ENCODE measurements around the gene LYSMD2. TPM values are rescaled to one million over a fixed set of nuclear protein-coding genes. Genes with fewer than 3 reads are reported as not detected.

The LYSMD2 gene
- total RNA-seq, 3 donors from 2014 or later (not counting 1 experiment from before 2014, with no cell fraction given) = 8.1 to 13.6 (median 8.6) TPM

- no peaks in the 10 kb centered on the region for H3K27me3 Mint-ChIP-seq (ENCODE audit: low read depth in 2 of 2)
- no peak for ATAC-seq
These were observed 33.4 kb upstream of the LYSMD2 start for GRCh38 chr15:51770902-51771301.

GRCh38 chr15:51768018-51768417 is 30.6 kb upstream of the LYSMD2 start:
- no peak overlapping the region for H3K4me3 ChIP-seq (ENCODE audit: low read length)
- intact Hi-C loops (cut with micrococcal nuclease) = no loop called here
- Mint-ChIP-seq H3K36me3 (no peaks in the 10 kb centered on the region), H3K4me1 (peaks cover 0 to 6% of the 10 kb centered on the region in 2 donors), H3K4me3 (no peak overlapping the region), H3K27ac (no peak overlapping the region), H3K9me3 (no peaks in the 10 kb centered on the region), H3K27me3 (ENCODE audit: low read depth in 2 of 2) (no peaks in the 10 kb centered on the region)
- no peaks in the 10 kb centered on the region for H3K9me3 ChIP-seq (ENCODE audit: control insufficient read depth, insufficient read depth, low read length)
- 44% methylated on average over 7 of the region's 9 CpGs for WGBS (ENCODE audit: insufficient coverage)
- DNase-seq (peak in 1 of 2 donors; percentile 49), ATAC-seq (no peak)
- H3K36me3 ChIP-seq (ENCODE audit: control insufficient read depth, insufficient read depth, low read length) = peaks cover 2% of the 10 kb centered on the region
- no peaks in the 10 kb centered on the region for H3K27me3 ChIP-seq (ENCODE audit: control insufficient read depth, insufficient read depth, low read length)
- no peak for TF ChIP-seq CTCF (IDR thresholded peaks at IDR 0.05)
- no peak overlapping the region for H3K27ac ChIP-seq (ENCODE audit: low read length)
- H3K4me1 ChIP-seq (ENCODE audit: control insufficient read depth, insufficient read depth, low read length) = peaks cover 6% of the 10 kb centered on the region

More at GRCh38 chr15:51770902-51771301, 33.4 kb upstream of the LYSMD2 start:
- intact Hi-C loops (cut with micrococcal nuclease) = no loop called here
- Histone ChIP-seq H3K27me3 (ENCODE audit: control insufficient read depth, insufficient read depth, low read length) (no peaks in the 10 kb centered on the region), H3K36me3 (ENCODE audit: control insufficient read depth, insufficient read depth, low read length) (peaks cover 2% of the 10 kb centered on the region), H3K4me1 (ENCODE audit: control insufficient read depth, insufficient read depth, low read length) (peaks cover 6% of the 10 kb centered on the region), H3K4me3 (ENCODE audit: low read length) (no peak overlapping the region), H3K9me3 (ENCODE audit: control insufficient read depth, insufficient read depth, low read length) (no peaks in the 10 kb centered on the region), H3K27ac (ENCODE audit: low read length) (no peak overlapping the region)
- no peak for TF ChIP-seq CTCF (IDR thresholded peaks at IDR 0.05)
- no peak for DNase-seq
- Mint-ChIP-seq H3K36me3 (no peaks in the 10 kb centered on the region), H3K27ac (no peak overlapping the region), H3K4me3 (no peak overlapping the region), H3K9me3 (no peaks in the 10 kb centered on the region), H3K4me1 (peaks cover 0 to 6% of the 10 kb centered on the region in 2 donors)
- 84% methylated on average over 3 of the region's 3 CpGs for WGBS (ENCODE audit: insufficient coverage)

GRCh38 chr15:51766341-51766740 is 28.9 kb upstream of the LYSMD2 start:
- Mint-ChIP-seq H3K4me3 (no peak overlapping the region), H3K36me3 (no peaks in the 10 kb centered on the region), H3K27me3 (ENCODE audit: low read depth in 2 of 2) (no peaks in the 10 kb centered on the region), H3K4me1 (peaks cover 0 to 6% of the 10 kb centered on the region in 2 donors), H3K9me3 (no peaks in the 10 kb centered on the region), H3K27ac (no peak overlapping the region)
- no peaks in the 10 kb centered on the region for H3K27me3 ChIP-seq (ENCODE audit: control insufficient read depth, insufficient read depth, low read length)
- no peaks in the 10 kb centered on the region for H3K9me3 ChIP-seq (ENCODE audit: control insufficient read depth, insufficient read depth, low read length)
- peaks cover 6% of the 10 kb centered on the region for H3K4me1 ChIP-seq (ENCODE audit: control insufficient read depth, insufficient read depth, low read length)
- no CpG with 5 or more reads among the region's 1 CpG for WGBS (ENCODE audit: insufficient coverage)
- TF ChIP-seq CTCF (IDR thresholded peaks at IDR 0.05) = no peak
- no peak overlapping the region for H3K4me3 ChIP-seq (ENCODE audit: low read length)
- no peak overlapping the region for H3K27ac ChIP-seq (ENCODE audit: low read length)
- H3K36me3 ChIP-seq (ENCODE audit: control insufficient read depth, insufficient read depth, low read length) = peaks cover 2% of the 10 kb centered on the region
- no peak for DNase-seq
- intact Hi-C loops (cut with micrococcal nuclease) = no loop called here
- ATAC-seq = no peak

- Histone ChIP-seq H3K27me3 (ENCODE audit: control insufficient read depth, insufficient read depth, low read length) (no peaks in the 10 kb centered on the region), H3K36me3 (ENCODE audit: control insufficient read depth, insufficient read depth, low read length) (no peaks in the 10 kb centered on the region), H3K4me3 (ENCODE audit: low read length) (no peak overlapping the region), H3K9me3 (ENCODE audit: control insufficient read depth, insufficient read depth, low read length) (no peaks in the 10 kb centered on the region), H3K4me1 (ENCODE audit: control insufficient read depth, insufficient read depth, low read length) (peaks cover 6% of the 10 kb centered on the region), H3K27ac (ENCODE audit: low read length) (no peak overlapping the region)
- H3K36me3 Mint-ChIP-seq = no peaks in the 10 kb centered on the region
- H3K9me3 Mint-ChIP-seq = no peaks in the 10 kb centered on the region
- 95% methylated on average over 7 of the region's 7 CpGs for WGBS (ENCODE audit: insufficient coverage)
- peaks cover 0 to 6% of the 10 kb centered on the region in 2 donors for H3K4me1 Mint-ChIP-seq
- intact Hi-C loops (cut with micrococcal nuclease) = no loop called here
- ATAC-seq (no peak), DNase-seq (no peak)
- TF ChIP-seq CTCF (IDR thresholded peaks at IDR 0.05) = no peak
- H3K27ac Mint-ChIP-seq = no peak overlapping the region
- H3K27me3 Mint-ChIP-seq (ENCODE audit: low read depth in 2 of 2) = no peaks in the 10 kb centered on the region
- no peak overlapping the region for H3K4me3 Mint-ChIP-seq
These were observed 28.3 kb upstream of the LYSMD2 start for GRCh38 chr15:51765751-51766150.
